ENCODE measurements around the gene RASSF4.

The RASSF4 gene

GRCh38 chr10:44913350-44914081, 46.1 kb upstream of the RASSF4 start:
- H3K27me3 ChIP-seq (replicated peaks; ENCODE audit: control insufficient read depth, insufficient read depth, low read length), result no peaks in the 10 kb centered on the region

GRCh38 chr10:44914891-44915290, 44.7 kb upstream of the RASSF4 start:
- Histone ChIP-seq H3K4me3 (replicated peaks; ENCODE audit: low read depth, low read length) (no peak overlapping the region), H3K27me3 (replicated peaks; ENCODE audit: control insufficient read depth, insufficient read depth, low read length) (no peaks in the 10 kb centered on the region), H3K36me3 (ENCODE audit: control insufficient read depth, insufficient read depth, low read length) (no peaks in the 10 kb centered on the region)
- no peak for TF ChIP-seq CTCF (IDR thresholded peaks at IDR 0.05; ENCODE audit: insufficient read depth, low read length, poor library complexity, severe bottlenecking)
- no peak for DNase-seq (ENCODE audit: extremely low read depth, insufficient read length)

More at GRCh38 chr10:44913350-44914081, 46.1 kb upstream of the RASSF4 start:
- no peak overlapping the region for H3K4me3 ChIP-seq (replicated peaks; ENCODE audit: low read depth, low read length)
- no peaks in the 10 kb centered on the region for H3K36me3 ChIP-seq (ENCODE audit: control insufficient read depth, insufficient read depth, low read length)
- no peak for TF ChIP-seq CTCF (IDR thresholded peaks at IDR 0.05; ENCODE audit: insufficient read depth, low read length, poor library complexity, severe bottlenecking)
- no peak for DNase-seq (ENCODE audit: extremely low read depth, insufficient read length)

GRCh38 chr10:44916429-44916828, 43.2 kb upstream of the RASSF4 start:
- Histone ChIP-seq H3K27me3 (replicated peaks; ENCODE audit: control insufficient read depth, insufficient read depth, low read length) (no peaks in the 10 kb centered on the region; the same call in 1 of the 2 replicates), H3K4me3 (replicated peaks; ENCODE audit: low read depth, low read length) (no peak overlapping the region), H3K36me3 (ENCODE audit: control insufficient read depth, insufficient read depth, low read length) (no peaks in the 10 kb centered on the region)
- DNase-seq (ENCODE audit: extremely low read depth, insufficient read length), result no peak
- no peak for TF ChIP-seq CTCF (IDR thresholded peaks at IDR 0.05; ENCODE audit: insufficient read depth, low read length, poor library complexity, severe bottlenecking)

- no peaks in the 10 kb centered on the region for H3K36me3 ChIP-seq (ENCODE audit: control insufficient read depth, insufficient read depth, low read length)
- TF ChIP-seq CTCF (IDR thresholded peaks at IDR 0.05; ENCODE audit: insufficient read depth, low read length, poor library complexity, severe bottlenecking), result no peak
- H3K27me3 ChIP-seq (replicated peaks; ENCODE audit: control insufficient read depth, insufficient read depth, low read length), result no peaks in the 10 kb centered on the region; the same call in 1 of the 2 replicates
- no peak for DNase-seq (ENCODE audit: extremely low read depth, insufficient read length)
- no peak overlapping the region for H3K4me3 ChIP-seq (replicated peaks; ENCODE audit: low read depth, low read length)
Measured at GRCh38 chr10:44917848-44918247, 41.8 kb upstream of the RASSF4 start.

- DNase-seq (ENCODE audit: extremely low read depth, insufficient read length), result no peak
- H3K27me3 ChIP-seq (replicated peaks; ENCODE audit: control insufficient read depth, insufficient read depth, low read length), result no peaks in the 10 kb centered on the region; the same call in 1 of the 2 replicates
- no peak overlapping the region for H3K4me3 ChIP-seq (replicated peaks; ENCODE audit: low read depth, low read length)
- H3K36me3 ChIP-seq (ENCODE audit: control insufficient read depth, insufficient read depth, low read length), result no peaks in the 10 kb centered on the region
- no peak for TF ChIP-seq CTCF (IDR thresholded peaks at IDR 0.05; ENCODE audit: insufficient read depth, low read length, poor library complexity, severe bottlenecking)
Measured at GRCh38 chr10:44920252-44920651, 39.4 kb upstream of the RASSF4 start.
